Adrenal gland (tissue), 5 donors: ENCODE data around the gene SLC9A3.

Source experiments
- POLR2A ChIP-seq, 2 donors: fragments of 450-650 bp; IDR thresholded peaks; one replicate each; pipeline ENCODE4 v1.6.1; 2017; ENCODE audit warnings: antibody characterized with exemption in 2 of 2, mild to moderate bottlenecking in 2 of 2, moderate library complexity in 1 of 2
- TF ChIP-seq, protein P1 (sequence below), 6 experiments: fragments of 450-650 bp in 4 of 6; fragments of 200-600 bp in 2 of 6; sonication (generic) in 1 of 6; IDR thresholded peaks; 1 replicate in 5 of 6; 2 replicates in 1 of 6; pipeline versions ENCODE4 v1.5.1 to v1.8.0; 2016 to 2021; ENCODE audit warnings: antibody characterized with exemption in 6 of 6, mild to moderate bottlenecking in 2 of 6, moderate library complexity in 1 of 6
- donor health status: DM: no; HTN: no; CAD: no.

DNA sequence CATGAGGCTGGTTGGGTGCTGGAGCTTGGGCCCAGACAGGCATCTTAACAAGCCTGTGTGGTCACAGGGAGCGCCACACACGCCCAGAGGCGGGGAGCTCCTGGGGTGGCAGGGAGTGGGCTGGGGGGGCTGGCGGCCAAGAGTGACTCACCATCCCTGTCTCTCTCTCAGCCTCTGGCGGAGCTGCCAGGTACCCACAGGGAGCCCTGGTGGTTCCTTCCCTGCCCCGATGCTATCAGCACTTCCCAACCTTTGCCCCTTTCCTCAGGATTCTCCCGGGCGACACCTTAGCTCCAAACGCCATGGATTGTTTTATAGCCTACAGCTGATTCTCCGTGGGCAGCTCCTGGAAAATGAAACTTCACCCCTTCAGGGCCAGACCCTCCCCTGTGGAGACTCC lies 5.5 kb downstream of the SLC9A3 start:
- TF ChIP-seq POLR2A (IDR thresholded peaks at IDR 0.05): no peak
- TF ChIP-seq, protein P1, sequence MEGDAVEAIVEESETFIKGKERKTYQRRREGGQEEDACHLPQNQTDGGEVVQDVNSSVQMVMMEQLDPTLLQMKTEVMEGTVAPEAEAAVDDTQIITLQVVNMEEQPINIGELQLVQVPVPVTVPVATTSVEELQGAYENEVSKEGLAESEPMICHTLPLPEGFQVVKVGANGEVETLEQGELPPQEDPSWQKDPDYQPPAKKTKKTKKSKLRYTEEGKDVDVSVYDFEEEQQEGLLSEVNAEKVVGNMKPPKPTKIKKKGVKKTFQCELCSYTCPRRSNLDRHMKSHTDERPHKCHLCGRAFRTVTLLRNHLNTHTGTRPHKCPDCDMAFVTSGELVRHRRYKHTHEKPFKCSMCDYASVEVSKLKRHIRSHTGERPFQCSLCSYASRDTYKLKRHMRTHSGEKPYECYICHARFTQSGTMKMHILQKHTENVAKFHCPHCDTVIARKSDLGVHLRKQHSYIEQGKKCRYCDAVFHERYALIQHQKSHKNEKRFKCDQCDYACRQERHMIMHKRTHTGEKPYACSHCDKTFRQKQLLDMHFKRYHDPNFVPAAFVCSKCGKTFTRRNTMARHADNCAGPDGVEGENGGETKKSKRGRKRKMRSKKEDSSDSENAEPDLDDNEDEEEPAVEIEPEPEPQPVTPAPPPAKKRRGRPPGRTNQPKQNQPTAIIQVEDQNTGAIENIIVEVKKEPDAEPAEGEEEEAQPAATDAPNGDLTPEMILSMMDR (IDR thresholded peaks at IDR 0.05): no peak
